Measurements from ENCODE around the gene TEX47.

Gene TEX47

GRCh38 chr7:88756802-88757201, 38.7 kb downstream of the TEX47 start:
- H3K4me3 ChIP-seq (ENCODE audit: low read length) = no peak overlapping the region
- TF ChIP-seq CTCF (conservative IDR thresholded peaks at IDR 0.05; ENCODE audit: low read length) = no peak
- DNase-seq (ENCODE audit: low read depth) = no peak

GRCh38 chr7:88746126-88746525, 49.4 kb downstream of the TEX47 start:
- no peak for TF ChIP-seq CTCF (conservative IDR thresholded peaks at IDR 0.05; ENCODE audit: low read length)
- DNase-seq (ENCODE audit: low read depth) = no peak
- no peak overlapping the region for H3K4me3 ChIP-seq (ENCODE audit: low read length)

Measured in AG10803 (cell line).